ENCODE results near the gene PCK2.

DNA sequence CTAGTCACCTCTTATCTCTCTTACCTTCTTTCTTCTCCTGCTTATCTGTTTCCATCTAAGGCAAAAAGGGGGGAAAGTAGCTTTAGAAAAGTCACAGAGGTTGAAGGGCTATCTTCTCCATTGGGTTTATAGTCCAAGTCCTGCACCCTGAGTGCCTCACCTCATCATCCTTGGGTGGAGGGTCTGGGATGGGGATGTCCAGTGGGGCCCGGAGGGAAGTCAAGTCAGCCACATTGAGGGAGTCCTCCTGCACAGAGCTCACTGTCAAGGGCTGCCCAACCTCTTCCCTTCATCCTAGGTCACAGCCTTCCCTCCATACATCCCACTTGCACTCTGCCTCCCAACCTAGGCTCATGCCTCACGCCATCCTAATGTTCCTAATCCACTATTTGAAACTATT is 51.1 kb downstream of the PCK2 start:
- no peak for TF ChIP-seq EP300 (IDR thresholded peaks at IDR 0.05)
- TF ChIP-seq, protein P1, sequence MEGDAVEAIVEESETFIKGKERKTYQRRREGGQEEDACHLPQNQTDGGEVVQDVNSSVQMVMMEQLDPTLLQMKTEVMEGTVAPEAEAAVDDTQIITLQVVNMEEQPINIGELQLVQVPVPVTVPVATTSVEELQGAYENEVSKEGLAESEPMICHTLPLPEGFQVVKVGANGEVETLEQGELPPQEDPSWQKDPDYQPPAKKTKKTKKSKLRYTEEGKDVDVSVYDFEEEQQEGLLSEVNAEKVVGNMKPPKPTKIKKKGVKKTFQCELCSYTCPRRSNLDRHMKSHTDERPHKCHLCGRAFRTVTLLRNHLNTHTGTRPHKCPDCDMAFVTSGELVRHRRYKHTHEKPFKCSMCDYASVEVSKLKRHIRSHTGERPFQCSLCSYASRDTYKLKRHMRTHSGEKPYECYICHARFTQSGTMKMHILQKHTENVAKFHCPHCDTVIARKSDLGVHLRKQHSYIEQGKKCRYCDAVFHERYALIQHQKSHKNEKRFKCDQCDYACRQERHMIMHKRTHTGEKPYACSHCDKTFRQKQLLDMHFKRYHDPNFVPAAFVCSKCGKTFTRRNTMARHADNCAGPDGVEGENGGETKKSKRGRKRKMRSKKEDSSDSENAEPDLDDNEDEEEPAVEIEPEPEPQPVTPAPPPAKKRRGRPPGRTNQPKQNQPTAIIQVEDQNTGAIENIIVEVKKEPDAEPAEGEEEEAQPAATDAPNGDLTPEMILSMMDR (IDR thresholded peaks at IDR 0.05): no peak
